Body of pancreas (tissue), 4 donors: ENCODE measurements around the gene CLDN18.

Experiments used
- CTCF ChIP-seq, 7 experiments: fragments of 450-650 bp in 4 of 7; fragments of 200-600 bp in 3 of 7; sonication (generic) in 3 of 7; IDR thresholded peaks; one replicate each; pipeline ENCODE4 v1.5.1; 2016 to 2019; ENCODE audit warnings: antibody characterized with exemption in 7 of 7
- POLR2A ChIP-seq, 3 donors: fragments of 450-650 bp; IDR thresholded peaks; one replicate each; pipeline ENCODE4 v1.6.1; 2016; ENCODE audit warnings: antibody characterized with exemption in 3 of 3, mild to moderate bottlenecking in 2 of 3

DNA sequence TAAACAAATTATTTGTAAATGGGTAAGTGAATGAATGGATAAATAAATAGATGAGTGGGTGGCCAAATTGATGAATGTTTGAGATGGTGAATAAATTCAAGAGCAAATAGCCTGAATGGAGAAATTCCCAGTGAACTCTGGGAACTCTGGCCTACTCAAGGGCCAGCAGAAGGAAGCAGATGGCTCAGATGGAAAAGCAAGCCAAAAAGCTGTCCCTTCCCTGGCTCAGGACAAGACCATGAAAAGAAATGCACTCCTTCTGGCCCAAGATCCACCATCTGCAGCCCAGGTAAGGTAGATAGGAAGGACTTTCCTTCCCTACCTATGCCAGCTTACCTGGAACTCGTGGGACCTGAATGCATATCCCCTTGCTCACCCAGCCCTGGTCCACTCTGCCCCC lies 37.6 kb upstream of the CLDN18 start:
- TF ChIP-seq CTCF (IDR thresholded peaks at IDR 0.05), result no peak
- no peak for TF ChIP-seq POLR2A (IDR thresholded peaks at IDR 0.05)
